NCI-H526 (cell line): Measurements from ENCODE around the gene HDDC2.

ENCODE experiments used
- DNase-seq, 2 experiments: peaks; one replicate each; lab custom pipeline; 2025; lab: John Stamatoyannopoulos, UW

HDDC2 gene

GRCh38 chr6:125269328-125269985 lies 32.3 kb downstream of the HDDC2 start:
- no peak for DNase-seq

DNA sequence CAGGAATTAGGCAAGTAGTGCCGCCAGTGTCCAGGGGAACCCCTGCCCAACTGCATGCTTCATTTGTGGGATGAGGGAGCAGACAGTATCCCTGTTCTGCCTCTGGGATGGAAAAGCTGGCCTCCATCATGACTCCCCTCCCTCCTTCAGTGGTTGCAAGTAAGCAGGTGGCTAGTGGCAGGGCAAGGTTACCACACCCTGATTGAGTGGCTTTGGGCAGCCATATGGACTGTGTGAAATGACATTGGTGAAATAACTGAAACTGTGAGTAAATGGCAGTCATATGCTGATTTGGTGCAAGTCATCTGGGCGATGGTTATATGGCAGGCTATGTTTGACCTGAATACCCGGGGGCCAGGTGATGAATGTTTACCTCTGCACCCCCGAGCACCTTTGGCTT lies 33.0 kb downstream of the HDDC2 start:
- no peak for DNase-seq

- DNase-seq = no peak
Measured at GRCh38 chr6:125267806-125268523, 33.8 kb downstream of the HDDC2 start.

DNA sequence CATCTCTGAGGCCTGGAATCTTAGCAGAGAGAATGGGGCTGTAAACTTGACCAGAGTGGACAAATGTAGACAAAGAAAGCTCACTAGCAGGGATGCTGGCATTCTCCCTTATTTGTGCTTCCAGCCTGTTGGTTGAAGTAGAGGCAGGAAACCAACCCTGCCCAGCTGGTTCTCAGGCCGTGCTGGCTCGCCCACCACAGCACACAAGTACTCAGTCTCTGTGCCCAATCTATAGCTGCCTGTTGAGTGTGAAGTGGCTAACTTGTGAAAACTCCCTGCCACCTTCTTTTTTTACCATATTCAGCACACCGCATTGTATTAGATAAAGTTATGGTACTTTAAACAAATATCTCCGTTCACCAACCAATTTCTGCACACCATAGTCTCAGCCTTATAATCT lies 37.3 kb downstream of the HDDC2 start:
- DNase-seq = no peak

DNA sequence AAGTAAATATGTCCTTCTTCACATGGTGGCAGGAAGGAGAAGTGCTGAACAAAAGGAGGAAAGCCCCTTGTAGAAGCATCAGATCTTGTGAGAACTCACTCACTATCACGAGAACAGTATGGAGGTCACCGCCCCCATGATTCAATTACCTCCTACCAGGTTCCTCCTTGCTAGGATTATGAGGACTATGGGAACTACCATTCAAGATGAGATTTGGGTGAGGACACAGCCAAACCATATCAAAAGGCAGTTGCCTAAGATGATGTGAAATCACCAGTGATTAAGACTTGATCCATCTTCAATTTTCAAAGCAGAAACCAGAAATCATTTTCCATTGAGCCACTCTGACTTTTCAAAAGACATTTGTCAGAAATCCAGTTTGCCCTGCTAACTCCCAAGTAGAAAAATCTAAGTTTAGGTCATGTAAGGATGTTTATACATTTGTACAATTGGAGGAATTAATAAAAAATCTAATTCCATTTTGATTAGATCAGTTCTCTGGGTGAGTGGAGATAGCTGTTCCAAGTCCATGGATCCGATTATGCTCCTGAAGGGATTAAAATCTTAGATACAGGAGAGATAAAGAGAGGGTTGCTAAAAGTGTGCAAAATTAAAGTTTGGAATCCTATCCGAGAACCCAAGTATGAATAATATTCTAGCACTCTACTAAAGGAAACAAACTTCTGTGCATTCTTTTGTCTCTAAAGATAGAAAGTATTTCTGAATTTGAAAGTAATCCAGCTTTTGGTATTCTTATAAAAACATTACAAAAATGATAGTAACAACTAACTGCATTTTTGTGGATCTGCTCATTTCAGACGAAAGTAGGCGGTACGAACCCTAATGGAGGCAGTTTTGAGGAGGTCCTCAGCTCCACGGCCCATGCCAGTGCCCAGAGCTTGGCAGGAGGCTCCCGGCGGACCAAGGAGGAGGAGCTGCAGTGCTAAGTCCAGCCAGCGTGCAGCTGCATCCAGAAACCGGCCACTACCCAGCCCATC lies 39.5 kb downstream of the HDDC2 start:
- DNase-seq = no peak

DNA sequence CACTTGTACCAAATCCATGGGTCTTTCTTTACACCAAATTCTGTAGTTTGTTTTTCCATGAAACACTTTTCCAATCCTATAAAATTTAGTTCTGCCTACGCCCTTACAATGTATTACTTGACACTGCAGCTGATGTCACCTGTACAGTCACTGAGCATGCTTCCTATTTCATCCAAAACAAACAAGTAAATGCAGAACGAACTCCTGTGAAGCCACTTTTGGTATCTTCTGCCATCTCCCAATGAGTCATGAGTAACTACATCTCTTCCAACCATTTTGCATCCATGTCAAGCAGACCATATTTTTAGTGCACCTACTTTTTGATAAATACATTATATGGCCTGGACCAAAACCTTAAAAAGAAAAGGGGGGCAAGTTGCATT lies 42.4 kb downstream of the HDDC2 start:
- DNase-seq = no peak

DNA sequence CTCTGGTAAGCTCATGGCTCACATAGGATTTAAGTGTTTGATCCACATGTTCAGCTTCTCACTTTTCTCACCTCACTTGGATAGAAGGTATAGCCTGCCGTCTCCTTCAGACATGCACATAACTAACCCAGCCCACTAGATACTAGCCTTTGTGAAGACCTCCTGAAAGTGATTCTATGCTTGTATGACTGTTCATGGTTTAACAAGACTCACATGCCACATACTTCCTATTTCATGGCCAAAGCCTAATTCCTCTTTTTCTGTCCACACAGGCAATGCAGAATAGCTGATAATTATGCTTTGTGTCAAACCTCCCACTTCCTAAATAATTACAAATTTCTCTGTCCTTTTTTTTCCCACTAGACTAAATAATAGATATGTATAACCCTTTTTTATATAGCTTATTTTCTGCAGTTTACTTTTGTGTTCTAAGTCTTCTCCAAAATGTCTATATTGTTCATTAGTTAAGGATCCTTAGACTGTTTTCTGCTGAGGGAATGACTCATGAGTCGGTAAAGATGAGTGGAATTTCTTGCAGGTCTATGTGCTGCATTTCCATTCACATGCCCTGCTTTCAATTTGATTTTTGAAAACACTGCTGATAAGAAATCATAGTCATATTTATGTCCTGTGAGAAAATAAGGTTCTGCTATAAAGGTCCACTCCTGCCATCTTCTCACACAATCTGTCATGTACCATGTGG lies 43.0 kb downstream of the HDDC2 start:
- no peak for DNase-seq

DNA sequence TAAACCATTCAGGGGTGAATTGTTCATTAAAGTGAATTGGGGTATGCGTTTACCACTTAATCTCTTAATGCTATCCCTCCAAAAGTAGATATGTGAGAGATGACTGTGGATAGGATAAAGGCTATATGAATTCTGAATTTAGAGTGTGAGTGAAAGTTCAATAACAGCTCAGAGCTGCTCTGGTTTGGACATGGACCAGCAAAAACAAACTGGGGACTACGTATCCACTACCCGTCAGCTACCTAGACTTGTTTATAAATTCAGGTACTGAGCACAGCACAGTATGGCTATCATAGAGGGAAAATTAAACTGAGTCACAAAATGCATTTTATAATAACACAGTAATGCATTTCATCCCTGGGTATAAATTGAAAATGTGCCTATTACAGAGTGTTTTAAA lies 44.4 kb downstream of the HDDC2 start:
- no peak for DNase-seq

DNA sequence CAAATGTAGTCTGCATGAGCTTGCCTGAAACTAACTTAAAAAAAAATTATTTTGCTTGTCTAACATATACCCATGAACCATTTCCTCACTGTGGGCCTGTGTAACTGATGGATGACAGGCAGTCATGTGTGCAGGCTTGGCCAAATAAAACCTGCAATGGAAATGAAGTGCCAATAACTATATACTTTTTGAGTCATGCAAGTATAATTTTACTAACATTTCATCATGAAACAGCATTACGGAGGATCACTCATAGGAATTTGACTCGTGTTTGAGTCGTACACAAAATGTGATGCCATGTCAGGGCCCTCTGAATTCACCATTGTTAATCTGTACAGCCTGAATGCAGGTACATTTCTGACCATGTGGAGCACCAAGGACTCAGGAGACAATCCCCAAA lies 46.6 kb downstream of the HDDC2 start:
- no peak for DNase-seq

- no peak for DNase-seq
Measured at GRCh38 chr6:125254321-125254720, 47.4 kb downstream of the HDDC2 start.

DNA sequence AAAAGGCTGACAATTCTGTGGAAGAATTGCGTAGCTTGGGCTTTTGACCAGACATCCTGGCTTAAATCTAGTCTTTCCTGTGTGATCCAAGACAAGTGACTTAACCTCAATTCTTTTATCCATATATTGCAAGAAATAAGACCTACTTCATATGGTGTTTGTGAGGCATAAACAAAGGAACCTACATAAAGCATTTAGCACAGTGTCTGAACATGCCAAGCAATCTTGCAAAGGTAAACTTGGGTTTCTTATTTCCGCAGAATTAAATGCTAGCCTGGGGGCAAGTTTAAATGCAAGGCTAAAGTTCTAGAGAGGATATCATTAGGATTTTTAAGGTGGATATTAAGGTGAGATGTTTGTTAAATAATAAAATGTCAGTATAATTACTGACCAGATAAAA lies 47.9 kb downstream of the HDDC2 start:
- no peak for DNase-seq

DNA sequence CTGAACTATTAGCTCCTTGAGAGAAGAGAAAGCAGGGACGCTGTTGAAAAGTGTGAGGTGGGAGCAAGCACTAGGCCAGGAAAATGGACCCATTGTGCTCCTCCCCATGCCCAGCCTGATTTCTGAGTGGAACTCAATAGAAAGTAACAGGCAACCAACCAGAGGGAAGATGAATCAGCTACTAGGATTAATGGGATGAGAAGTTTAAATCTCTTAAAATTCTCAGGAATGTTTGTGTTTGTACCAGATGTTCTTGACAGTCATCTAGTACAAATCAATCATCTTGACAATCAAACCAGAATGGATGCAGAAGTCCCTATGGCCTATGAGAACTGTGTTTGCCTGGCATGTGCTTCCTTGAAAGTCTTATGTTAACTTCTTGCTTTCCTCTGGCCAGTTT lies 48.9 kb downstream of the HDDC2 start:
- no peak for DNase-seq

DNA sequence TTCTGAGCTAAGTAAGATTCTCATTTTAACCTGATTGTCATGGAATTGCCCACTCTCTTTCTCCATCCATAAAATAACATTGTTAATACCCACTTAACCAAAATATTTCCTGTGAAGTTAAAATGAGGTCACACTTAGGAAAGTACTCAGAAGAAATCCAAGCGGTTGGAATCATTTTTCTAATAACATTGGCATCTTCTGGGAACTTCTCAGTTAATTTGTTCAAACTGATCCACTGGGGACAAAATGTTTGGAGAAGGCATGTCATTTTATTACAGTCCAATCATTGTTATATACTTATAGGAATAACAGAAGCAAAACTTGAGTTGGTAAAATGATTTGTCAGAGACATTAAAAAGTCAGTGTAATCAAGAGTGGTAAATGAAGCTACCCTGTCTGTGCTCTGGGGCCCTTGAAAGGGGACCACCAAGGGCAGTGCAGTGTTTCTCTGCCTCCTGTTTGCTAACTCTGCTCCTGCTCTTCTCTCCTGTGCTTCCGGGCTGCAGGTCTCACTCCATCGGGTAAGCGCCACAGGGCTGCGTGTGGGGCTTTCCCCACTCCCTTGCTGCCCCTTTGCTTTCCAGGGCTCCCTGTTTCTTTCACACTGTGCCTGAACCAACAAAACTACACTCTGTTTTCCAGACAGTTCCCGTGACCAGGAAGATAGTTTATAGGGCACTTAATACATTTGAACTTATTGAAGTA lies 50.1 kb downstream of the HDDC2 start:
- DNase-seq = no peak

GRCh38 chr6:125250511-125250910 lies 51.3 kb downstream of the HDDC2 start:
- no peak for DNase-seq

DNA sequence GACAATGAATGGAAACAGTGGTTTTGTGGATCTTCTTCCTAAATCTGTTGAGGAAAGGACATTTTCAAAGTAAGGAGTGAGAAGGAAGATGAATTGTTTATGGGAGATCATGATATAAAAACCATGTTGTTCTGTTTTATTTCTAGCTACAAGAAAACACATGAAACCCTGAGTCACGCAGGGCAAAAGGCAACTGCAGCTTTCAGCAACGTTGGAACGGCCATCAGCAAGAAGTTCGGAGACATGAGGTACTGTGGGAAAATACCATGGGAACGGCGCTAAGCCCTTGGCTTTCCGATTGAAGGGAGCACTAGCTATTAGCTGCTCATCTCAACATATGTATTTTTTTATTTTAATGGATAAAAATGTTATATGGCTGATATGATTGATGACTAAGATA lies 53.6 kb downstream of the HDDC2 start:
- no peak for DNase-seq

DNA sequence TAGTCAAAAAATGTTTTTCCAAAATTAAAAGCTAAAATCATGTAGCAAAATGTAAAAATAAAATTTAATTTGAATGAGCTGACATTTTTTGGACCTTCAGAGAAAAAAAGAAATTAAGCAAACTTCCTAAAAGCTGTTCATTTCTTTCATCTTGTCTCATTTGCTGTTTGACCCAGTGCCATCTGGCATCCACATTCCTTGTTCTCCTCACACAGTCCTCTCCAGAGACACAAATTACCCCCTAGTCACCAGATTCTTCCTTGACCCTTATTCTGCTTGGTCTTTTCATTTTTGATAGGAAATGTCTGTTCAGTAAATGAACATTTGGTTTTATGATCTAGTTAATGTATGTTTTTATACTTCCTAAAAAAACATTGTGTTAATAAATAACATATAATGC lies 55.2 kb downstream of the HDDC2 start:
- DNase-seq = no peak

- DNase-seq = no peak
Measured at GRCh38 chr6:125245523-125246264, 56.1 kb downstream of the HDDC2 start.

- no peak for DNase-seq
Measured at GRCh38 chr6:125245109-125245508, 56.7 kb downstream of the HDDC2 start.

DNA sequence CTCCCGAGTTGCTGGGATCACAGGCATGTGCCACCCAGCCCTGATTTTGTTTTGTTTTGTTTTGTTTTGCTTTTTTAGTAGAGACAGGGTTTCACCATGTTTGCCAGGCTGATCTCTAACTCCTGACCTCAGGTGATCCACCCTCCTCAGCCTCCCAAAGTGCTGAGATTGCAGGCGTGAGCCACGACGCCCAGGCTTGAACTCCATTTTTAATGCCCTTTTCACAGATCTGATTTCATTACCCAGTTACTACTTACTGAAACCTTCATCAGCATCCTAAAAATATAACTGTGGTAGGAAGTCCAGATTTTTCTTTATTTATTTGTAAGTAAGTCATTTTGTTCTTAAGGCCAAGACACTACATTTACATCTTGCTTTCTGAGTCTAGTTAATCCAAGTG lies 64.0 kb downstream of the HDDC2 start:
- DNase-seq = no peak

DNA sequence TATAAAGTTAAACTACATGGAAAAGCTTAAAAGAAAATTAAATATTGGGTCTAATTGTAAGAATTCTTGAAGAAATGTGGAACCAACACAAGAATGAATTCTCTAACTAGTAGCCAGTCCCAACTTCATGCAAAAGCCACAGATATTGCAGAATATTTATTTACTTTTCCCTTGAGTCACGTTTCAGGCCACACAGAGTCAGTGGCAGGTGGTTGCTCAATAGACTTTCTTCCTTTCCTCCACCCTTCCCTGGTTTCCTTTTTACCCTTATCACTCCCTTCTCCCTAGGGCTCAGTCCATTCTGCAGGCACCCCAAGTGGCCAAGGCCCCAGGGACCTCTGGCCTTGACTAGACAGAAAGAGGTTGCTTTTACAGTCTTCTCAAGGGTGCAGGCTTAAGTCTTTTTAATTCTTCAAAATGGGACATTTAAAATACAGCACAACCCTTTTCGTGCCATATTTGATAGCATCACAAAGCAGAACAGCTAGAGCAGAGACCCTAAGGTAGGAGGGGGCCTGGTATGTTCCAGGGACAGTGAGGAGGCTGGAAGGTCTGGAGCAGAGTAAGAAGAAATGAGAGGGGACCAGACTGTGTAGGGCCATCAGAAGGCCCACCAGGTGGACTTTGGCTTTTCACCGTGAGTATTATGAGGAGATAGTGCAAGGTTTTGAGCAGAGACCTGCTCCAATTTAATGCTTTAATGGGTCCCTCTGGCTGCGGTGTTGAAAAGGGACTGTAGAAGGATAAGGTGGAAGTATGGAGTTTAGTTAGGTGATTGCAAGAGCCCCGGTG lies 65.0 kb downstream of the HDDC2 start:
- DNase-seq = no peak
